A673 (cell line): Measurements from ENCODE around the gene TMEM244.

ENCODE experiments used
- EZH2 ChIP-seq: fragments of 200-600 bp; sonication (generic); IDR thresholded peaks from 2 replicates; pipeline ENCODE4 v1.6.1; 2017; ENCODE audit warnings: borderline replicate concordance, low read depth, mild to moderate bottlenecking, mixed read lengths, antibody characterized with exemption, low read length; ENCODE audit not compliant: poor library complexity, severe bottlenecking
- TF ChIP-seq, protein P1 (sequence below): fragments of 300-800, 200-600 bp; sonication (generic); conservative IDR thresholded peaks from 2 replicates; pipeline ENCODE4 v1.5.1; 2017; ENCODE audit warnings: low read depth, mild to moderate bottlenecking, antibody characterized with exemption, low read length, moderate library complexity, mixed read lengths

DNA sequence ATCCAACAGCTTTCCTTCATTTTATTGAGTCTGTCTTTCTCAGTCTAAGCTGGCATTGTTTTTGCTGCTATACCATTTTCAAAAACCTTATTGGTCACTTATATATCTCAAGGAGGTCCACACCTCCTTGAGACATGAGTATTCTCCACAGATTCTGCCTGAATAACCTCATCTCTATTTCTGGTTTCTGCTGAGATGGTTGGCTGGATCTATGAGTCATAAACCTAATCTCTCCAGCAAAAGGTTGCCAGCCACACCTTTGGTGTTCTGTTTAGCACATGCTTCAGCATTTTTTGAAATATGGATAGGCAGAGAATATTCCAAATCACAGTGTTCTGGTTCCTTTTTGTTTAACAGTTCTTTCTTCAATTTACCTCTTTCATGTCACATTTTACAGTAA lies 40.8 kb upstream of the TMEM244 start:
- TF ChIP-seq EZH2 = no peak
- TF ChIP-seq, protein P1, sequence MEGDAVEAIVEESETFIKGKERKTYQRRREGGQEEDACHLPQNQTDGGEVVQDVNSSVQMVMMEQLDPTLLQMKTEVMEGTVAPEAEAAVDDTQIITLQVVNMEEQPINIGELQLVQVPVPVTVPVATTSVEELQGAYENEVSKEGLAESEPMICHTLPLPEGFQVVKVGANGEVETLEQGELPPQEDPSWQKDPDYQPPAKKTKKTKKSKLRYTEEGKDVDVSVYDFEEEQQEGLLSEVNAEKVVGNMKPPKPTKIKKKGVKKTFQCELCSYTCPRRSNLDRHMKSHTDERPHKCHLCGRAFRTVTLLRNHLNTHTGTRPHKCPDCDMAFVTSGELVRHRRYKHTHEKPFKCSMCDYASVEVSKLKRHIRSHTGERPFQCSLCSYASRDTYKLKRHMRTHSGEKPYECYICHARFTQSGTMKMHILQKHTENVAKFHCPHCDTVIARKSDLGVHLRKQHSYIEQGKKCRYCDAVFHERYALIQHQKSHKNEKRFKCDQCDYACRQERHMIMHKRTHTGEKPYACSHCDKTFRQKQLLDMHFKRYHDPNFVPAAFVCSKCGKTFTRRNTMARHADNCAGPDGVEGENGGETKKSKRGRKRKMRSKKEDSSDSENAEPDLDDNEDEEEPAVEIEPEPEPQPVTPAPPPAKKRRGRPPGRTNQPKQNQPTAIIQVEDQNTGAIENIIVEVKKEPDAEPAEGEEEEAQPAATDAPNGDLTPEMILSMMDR = no peak
